A549 (cell line): ENCODE data around the gene NEK11. TPM values are rescaled to one million over a fixed set of nuclear protein-coding genes. Genes with fewer than 3 reads are reported as not detected.

Experiments
- ATAC-seq, 2 experiments: fragments of 200-7000 bp in 1 of 2; fragments of >200 bp in 1 of 2; cut with Nextera tagmentation in 1 of 2; cut with Tn5 transposase in 1 of 2; 3 replicates each; pipeline versions ENCODE4 v1.8.0 to v1.9.1; 2018 to 2020; ENCODE audit warnings: mild to moderate bottlenecking in 1 of 2, moderate library complexity in 1 of 2
- CTCF ChIA-PET: fragments of 300-600 bp; sonication (Branson Sonifier 250); formaldehyde crosslinking; extraction: SDS; loops from one replicate; lab custom pipeline; 2021; ENCODE audit warnings: antibody characterized with exemption, inconsistent platforms; lab: Yijun Ruan, JAX
- POLR2A ChIA-PET: fragments of 350-600 bp; formaldehyde crosslinking; extraction: SDS; loops from one replicate; lab custom pipeline; 2021; ENCODE audit warnings: antibody characterized with exemption, inconsistent platforms; lab: Yijun Ruan, JAX
- DNase-seq, 2 experiments: peaks; one replicate each; pipeline versions ENCODE4 v3.0.0 to v3.0.0-alpha.2; 2011 to 2016; ENCODE audit warnings: low read depth in 1 of 2, low spot score in 1 of 2
- FAIRE-seq: peaks from 2 replicates; lab custom pipeline; 2011; peaks lifted over from hg19 to GRCh38; lab: Jason Lieb, UNC
- H3K27ac ChIP-seq, 2 experiments: fragments of >200 bp; sonication (Bioruptor Twin); formaldehyde crosslinking; 3 replicates each; pipeline ENCODE4 v1.5.1; 2016 to 2017
- H3K4me1 ChIP-seq: fragments of >200 bp; sonication (Bioruptor Twin); formaldehyde crosslinking; 3 replicates; pipeline ENCODE4 v1.6.1; 2016
- H3K4me2 ChIP-seq: fragments of >200 bp; sonication (Bioruptor Twin); formaldehyde crosslinking; 3 replicates; pipeline ENCODE4 v1.6.1; 2016
- H3K4me3 ChIP-seq: fragments of >200 bp; sonication (Bioruptor Twin); formaldehyde crosslinking; 3 replicates; pipeline ENCODE4 v1.5.1; 2016
- H3K9me3 ChIP-seq: fragments of >200 bp; sonication (Bioruptor Twin); formaldehyde crosslinking; 3 replicates; pipeline ENCODE4 v1.6.1; 2016
- FOSB ChIP-seq: fragments of 250-450 bp; sonication (Bioruptor Pico); IDR thresholded peaks from 2 replicates; pipeline ENCODE4 v1.5.0; 2020; ENCODE audit warnings: mild to moderate bottlenecking, moderate library complexity
- FOXS1 ChIP-seq: fragments of 250-450 bp; sonication (Bioruptor Pico); IDR thresholded peaks from 2 replicates; pipeline ENCODE4 v1.5.0; 2020; ENCODE audit warnings: mild to moderate bottlenecking, moderate library complexity
- HDAC2 ChIP-seq: fragments of 200-600 bp; sonication (generic); IDR thresholded peaks from 2 replicates; pipeline ENCODE4 v1.6.1; 2016
- HEYL ChIP-seq: fragments of 250-450 bp; sonication (Bioruptor Pico); IDR thresholded peaks from 2 replicates; pipeline ENCODE4 v1.8.0; 2021; ENCODE audit warnings: mild to moderate bottlenecking, moderate library complexity
- HOXB13 ChIP-seq: fragments of 250-450 bp; sonication (Bioruptor Pico); IDR thresholded peaks from 2 replicates; pipeline ENCODE4 v1.5.0; 2020; ENCODE audit warnings: low read depth, mild to moderate bottlenecking, moderate library complexity
- HOXB5 ChIP-seq: fragments of 250-450 bp; sonication (Bioruptor Pico); IDR thresholded peaks from 2 replicates; pipeline ENCODE4 v1.5.0; 2020; ENCODE audit warnings: mild to moderate bottlenecking, moderate library complexity
- KDM1A ChIP-seq: fragments of 200-600 bp; sonication (generic); IDR thresholded peaks from 2 replicates; pipeline ENCODE4 v1.6.1; 2016; ENCODE audit warnings: low read depth, mild to moderate bottlenecking
- KDM5A ChIP-seq: fragments of 200-600 bp; sonication (generic); IDR thresholded peaks from 2 replicates; pipeline ENCODE4 v1.6.1; 2016; ENCODE audit warnings: antibody characterized with exemption, mild to moderate bottlenecking
- MYC ChIP-seq: IDR thresholded peaks from 2 replicates; pipeline ENCODE4 v1.6.1; 2012; ENCODE audit warnings: mild to moderate bottlenecking, inconsistent platforms, low read length, improper control_type of control experiment, borderline replicate concordance
- NPAS2 ChIP-seq: fragments of 250-450 bp; sonication (Bioruptor Pico); IDR thresholded peaks from 2 replicates; pipeline ENCODE4 v1.8.0; 2022; ENCODE audit warnings: mild to moderate bottlenecking, moderate library complexity, borderline replicate concordance
- PHF8 ChIP-seq: fragments of 200-600 bp; sonication (generic); IDR thresholded peaks from 2 replicates; pipeline ENCODE4 v1.6.1; 2016; ENCODE audit warnings: low read depth, mild to moderate bottlenecking, antibody characterized with exemption, moderate library complexity, borderline replicate concordance
- SREBF2 ChIP-seq: fragments of 450-650 bp; IDR thresholded peaks from 2 replicates; pipeline ENCODE4 v1.6.1; 2014; ENCODE audit warnings: mild to moderate bottlenecking, moderate library complexity
- ZSCAN20 ChIP-seq: fragments of 250-450 bp; sonication (Bioruptor Pico); IDR thresholded peaks from 2 replicates; pipeline ENCODE4 v1.8.0; 2022; ENCODE audit warnings: mild to moderate bottlenecking, moderate library complexity
- WGBS: methylation state at CpG from one replicate; pipeline ENCODE4 v1.1.6; 2017; ENCODE audit errors: missing lambda C conversion rate; 5-methylcytosine and 5-hydroxymethylcytosine counted together
- polyA plus RNA-seq, 4 experiments: library from polyadenylated mRNA; depleted of rRNA in 3 of 4; stranded (reverse); fragments of >200 nt; fragmentation: RNase III in 1 of 4; extraction: RNeasy Plus Mini Kit Qiagen cat#74134 plus additional on column Dnase treatment in 1 of 4; gene quantifications; 2 replicates in 3 of 4; 3 replicates in 1 of 4; pipeline ENCODE4 v1.2.3, GENCODE V29; 2011 to 2017
- TF ChIP-seq, protein P1 (sequence below): IDR thresholded peaks from 2 replicates; pipeline ENCODE4 v1.6.1; 2012
- TF ChIP-seq, protein P2 (sequence below): fragments of 150-350 bp; IDR thresholded peaks from 2 replicates; pipeline ENCODE4 v1.6.1; 2014; ENCODE audit warnings: low read depth, mild to moderate bottlenecking, low read length
- TF ChIP-seq, protein P3 (sequence below): fragments of 200-600 bp; sonication (generic); IDR thresholded peaks from 2 replicates; pipeline ENCODE4 v1.6.1; 2016; ENCODE audit warnings: antibody characterized with exemption, mild to moderate bottlenecking, moderate library complexity
- TF ChIP-seq, protein P4 (sequence below): fragments of >200 bp; sonication (Bioruptor Twin); formaldehyde crosslinking; IDR thresholded peaks from 3 replicates; pipeline ENCODE4 v1.6.1; 2016
- TF ChIP-seq, protein P5 (sequence below): fragments of 250-450 bp; sonication (Bioruptor Pico); IDR thresholded peaks from 2 replicates; pipeline ENCODE4 v1.5.0; 2021; ENCODE audit warnings: mild to moderate bottlenecking, moderate library complexity, borderline replicate concordance

The NEK11 gene
- polyA plus RNA-seq, 2 of the 4 experiments (the other 2 are of a cell fraction) = 5.8 to 8.9 TPM

DNA sequence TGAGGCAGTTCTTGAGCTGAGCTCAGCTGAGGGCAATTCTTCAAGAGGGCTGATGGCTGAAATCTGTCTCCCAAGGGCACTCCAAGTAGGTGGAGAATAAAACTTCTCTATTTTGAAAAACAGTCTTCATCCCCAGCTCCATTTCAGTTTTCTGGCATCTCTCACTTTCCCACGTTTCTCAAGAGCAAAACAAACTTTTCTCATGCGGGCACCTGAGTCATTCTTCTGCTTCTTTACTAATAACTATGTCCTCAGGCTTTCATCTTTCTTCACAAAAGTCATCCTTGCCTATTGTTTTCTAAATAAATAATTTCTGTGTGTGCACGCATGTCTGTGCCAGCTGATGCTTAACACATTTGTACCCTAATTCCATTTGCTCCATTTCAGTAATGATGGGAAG is 258.8 kb downstream of the NEK11 start:
- ATAC-seq (no peak), DNase-seq (no peak), FAIRE-seq (no peak)
- Histone ChIP-seq H3K4me3 (no peak overlapping the region), H3K4me2 (no peak overlapping the region), H3K4me1 (no peaks in the 10 kb centered on the region), H3K9me3 (no peaks in the 10 kb centered on the region), H3K27ac (no peak overlapping the region)
- CTCF ChIA-PET = interaction anchor here (1.2 kb wide), 1 partner anchor 9 kb away, joined by 3 read pairs; no protein-coding TSS in a partner anchor
- POLR2A ChIA-PET = no interaction called here
- WGBS = 61% methylated on average over 3 of the region's 3 CpGs
- TF ChIP-seq, protein P1, sequence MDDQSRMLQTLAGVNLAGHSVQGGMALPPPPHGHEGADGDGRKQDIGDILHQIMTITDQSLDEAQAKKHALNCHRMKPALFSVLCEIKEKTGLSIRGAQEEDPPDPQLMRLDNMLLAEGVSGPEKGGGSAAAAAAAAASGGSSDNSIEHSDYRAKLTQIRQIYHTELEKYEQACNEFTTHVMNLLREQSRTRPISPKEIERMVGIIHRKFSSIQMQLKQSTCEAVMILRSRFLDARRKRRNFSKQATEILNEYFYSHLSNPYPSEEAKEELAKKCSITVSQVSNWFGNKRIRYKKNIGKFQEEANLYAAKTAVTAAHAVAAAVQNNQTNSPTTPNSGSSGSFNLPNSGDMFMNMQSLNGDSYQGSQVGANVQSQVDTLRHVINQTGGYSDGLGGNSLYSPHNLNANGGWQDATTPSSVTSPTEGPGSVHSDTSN = no peak
- TF ChIP-seq FOXS1 (CRISPR knock-in tag) (no peak), KDM5A (no peak), KDM1A (no peak), FOSB (CRISPR knock-in tag) (no peak), NPAS2 (CRISPR knock-in tag) (no peak), PHF8 (no peak), HEYL (CRISPR knock-in tag) (no peak), SREBF2 (no peak), HOXB5 (no peak), HOXB13 (CRISPR knock-in tag) (no peak), MYC (no peak), HDAC2 (no peak)
- TF ChIP-seq, protein P2, sequence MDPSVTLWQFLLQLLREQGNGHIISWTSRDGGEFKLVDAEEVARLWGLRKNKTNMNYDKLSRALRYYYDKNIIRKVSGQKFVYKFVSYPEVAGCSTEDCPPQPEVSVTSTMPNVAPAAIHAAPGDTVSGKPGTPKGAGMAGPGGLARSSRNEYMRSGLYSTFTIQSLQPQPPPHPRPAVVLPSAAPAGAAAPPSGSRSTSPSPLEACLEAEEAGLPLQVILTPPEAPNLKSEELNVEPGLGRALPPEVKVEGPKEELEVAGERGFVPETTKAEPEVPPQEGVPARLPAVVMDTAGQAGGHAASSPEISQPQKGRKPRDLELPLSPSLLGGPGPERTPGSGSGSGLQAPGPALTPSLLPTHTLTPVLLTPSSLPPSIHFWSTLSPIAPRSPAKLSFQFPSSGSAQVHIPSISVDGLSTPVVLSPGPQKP = no peak
- TF ChIP-seq, protein P3, sequence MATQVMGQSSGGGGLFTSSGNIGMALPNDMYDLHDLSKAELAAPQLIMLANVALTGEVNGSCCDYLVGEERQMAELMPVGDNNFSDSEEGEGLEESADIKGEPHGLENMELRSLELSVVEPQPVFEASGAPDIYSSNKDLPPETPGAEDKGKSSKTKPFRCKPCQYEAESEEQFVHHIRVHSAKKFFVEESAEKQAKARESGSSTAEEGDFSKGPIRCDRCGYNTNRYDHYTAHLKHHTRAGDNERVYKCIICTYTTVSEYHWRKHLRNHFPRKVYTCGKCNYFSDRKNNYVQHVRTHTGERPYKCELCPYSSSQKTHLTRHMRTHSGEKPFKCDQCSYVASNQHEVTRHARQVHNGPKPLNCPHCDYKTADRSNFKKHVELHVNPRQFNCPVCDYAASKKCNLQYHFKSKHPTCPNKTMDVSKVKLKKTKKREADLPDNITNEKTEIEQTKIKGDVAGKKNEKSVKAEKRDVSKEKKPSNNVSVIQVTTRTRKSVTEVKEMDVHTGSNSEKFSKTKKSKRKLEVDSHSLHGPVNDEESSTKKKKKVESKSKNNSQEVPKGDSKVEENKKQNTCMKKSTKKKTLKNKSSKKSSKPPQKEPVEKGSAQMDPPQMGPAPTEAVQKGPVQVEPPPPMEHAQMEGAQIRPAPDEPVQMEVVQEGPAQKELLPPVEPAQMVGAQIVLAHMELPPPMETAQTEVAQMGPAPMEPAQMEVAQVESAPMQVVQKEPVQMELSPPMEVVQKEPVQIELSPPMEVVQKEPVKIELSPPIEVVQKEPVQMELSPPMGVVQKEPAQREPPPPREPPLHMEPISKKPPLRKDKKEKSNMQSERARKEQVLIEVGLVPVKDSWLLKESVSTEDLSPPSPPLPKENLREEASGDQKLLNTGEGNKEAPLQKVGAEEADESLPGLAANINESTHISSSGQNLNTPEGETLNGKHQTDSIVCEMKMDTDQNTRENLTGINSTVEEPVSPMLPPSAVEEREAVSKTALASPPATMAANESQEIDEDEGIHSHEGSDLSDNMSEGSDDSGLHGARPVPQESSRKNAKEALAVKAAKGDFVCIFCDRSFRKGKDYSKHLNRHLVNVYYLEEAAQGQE = no peak
- TF ChIP-seq, protein P4, sequence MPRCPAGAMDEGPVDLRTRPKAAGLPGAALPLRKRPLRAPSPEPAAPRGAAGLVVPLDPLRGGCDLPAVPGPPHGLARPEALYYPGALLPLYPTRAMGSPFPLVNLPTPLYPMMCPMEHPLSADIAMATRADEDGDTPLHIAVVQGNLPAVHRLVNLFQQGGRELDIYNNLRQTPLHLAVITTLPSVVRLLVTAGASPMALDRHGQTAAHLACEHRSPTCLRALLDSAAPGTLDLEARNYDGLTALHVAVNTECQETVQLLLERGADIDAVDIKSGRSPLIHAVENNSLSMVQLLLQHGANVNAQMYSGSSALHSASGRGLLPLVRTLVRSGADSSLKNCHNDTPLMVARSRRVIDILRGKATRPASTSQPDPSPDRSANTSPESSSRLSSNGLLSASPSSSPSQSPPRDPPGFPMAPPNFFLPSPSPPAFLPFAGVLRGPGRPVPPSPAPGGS = no peak
- TF ChIP-seq, protein P5, sequence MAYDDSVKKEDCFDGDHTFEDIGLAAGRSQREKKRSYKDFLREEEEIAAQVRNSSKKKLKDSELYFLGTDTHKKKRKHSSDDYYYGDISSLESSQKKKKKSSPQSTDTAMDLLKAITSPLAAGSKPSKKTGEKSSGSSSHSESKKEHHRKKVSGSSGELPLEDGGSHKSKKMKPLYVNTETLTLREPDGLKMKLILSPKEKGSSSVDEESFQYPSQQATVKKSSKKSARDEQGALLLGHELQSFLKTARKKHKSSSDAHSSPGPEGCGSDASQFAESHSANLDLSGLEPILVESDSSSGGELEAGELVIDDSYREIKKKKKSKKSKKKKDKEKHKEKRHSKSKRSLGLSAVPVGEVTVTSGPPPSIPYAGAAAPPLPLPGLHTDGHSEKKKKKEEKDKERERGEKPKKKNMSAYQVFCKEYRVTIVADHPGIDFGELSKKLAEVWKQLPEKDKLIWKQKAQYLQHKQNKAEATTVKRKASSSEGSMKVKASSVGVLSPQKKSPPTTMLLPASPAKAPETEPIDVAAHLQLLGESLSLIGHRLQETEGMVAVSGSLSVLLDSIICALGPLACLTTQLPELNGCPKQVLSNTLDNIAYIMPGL = no peak

DNA sequence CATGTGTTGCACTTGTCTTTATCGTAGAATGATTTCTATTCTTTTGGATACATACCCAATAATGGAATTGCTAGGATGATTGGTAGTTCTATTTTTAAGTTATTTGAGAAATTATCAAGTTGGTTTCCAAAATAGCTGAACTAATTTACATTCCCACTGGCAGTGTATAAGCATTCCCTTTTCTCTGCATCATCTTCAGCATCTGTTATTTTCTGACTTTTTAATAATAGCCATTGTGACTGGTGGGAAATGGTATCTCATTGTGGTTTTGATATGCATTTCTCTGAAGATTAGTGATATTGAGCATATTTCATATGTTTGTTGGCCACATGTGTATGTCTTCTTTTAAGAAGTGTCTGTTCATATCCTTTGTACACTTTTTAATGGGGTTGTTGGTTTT is 273.2 kb downstream of the NEK11 start:
- TF ChIP-seq ZSCAN20 (CRISPR knock-in tag) = no peak
- no peak overlapping the region for H3K4me3 ChIP-seq
- no peak overlapping the region for H3K27ac ChIP-seq
- CTCF ChIA-PET = no interaction called here
- H3K9me3 ChIP-seq = no peaks in the 10 kb centered on the region
- FAIRE-seq (no peak), DNase-seq (no peak), ATAC-seq (no peak)
- 0 out of 3 replicates have a peak, but pooled peaks cover 3% of the 10 kb centered on the region for H3K4me1 ChIP-seq
- H3K4me2 ChIP-seq = no peak overlapping the region
- WGBS = 91% methylated on average over 1 of the region's 1 CpG
- POLR2A ChIA-PET = no interaction called here
